Measurements from ENCODE around the gene STX1B.

The STX1B gene

GRCh38 chr16:31010585-31011325 lies at the start of gene STX1B:
Gene STX1B (minus strand): TSS chr16:31010638. CDS start chr16:31010396, 242 bp downstream.
- Histone ChIP-seq H3K79me2 (ENCODE audit: insufficient read depth, low read length) (no peaks in the 10 kb centered on the region), H3K9me3 (ENCODE audit: insufficient read depth, low read length) (no peaks in the 10 kb centered on the region), H3K36me3 (ENCODE audit: low read length) (no peaks in the 10 kb centered on the region), H3K9me2 (replicated peaks; ENCODE audit: insufficient read depth, low read length) (no peaks in the 10 kb centered on the region), H3K4me2 (ENCODE audit: low read depth, low read length, poor library complexity, severe bottlenecking) (no peak within 1 kb of the TSS), H3K27ac (ENCODE audit: low read depth, low read length) (no peak within 1 kb of the TSS), H3K4me3 (ENCODE audit: insufficient read depth, low read length, poor library complexity, severe bottlenecking) (no peak within 1 kb of the TSS), H4K20me1 (ENCODE audit: low read depth, low read length) (no peaks in the 10 kb centered on the region), H3K27me3 (ENCODE audit: low read length) (no peaks in the 10 kb centered on the region), H2AFZ (ENCODE audit: low read depth, low read length, severe bottlenecking) (no peak within 1 kb of the TSS), H3K9ac (ENCODE audit: low read length) (no peak within 1 kb of the TSS), H3F3A (ENCODE audit: insufficient read depth) (no peaks in the 10 kb centered on the region)
- TF ChIP-seq CTCF (IDR thresholded peaks at IDR 0.05; ENCODE audit: insufficient read depth, low read length, poor library complexity, severe bottlenecking): no peak
- no peak for TF ChIP-seq EZH2phosphoT487 (conservative IDR thresholded peaks at IDR 0.05; ENCODE audit: low read length)

- no peaks in the 10 kb centered on the region for H3K9me3 ChIP-seq (ENCODE audit: insufficient read depth, low read length)
- H3K4me2 ChIP-seq (ENCODE audit: low read depth, low read length, poor library complexity, severe bottlenecking): no peak overlapping the region
- no peak overlapping the region for H3K27ac ChIP-seq (ENCODE audit: low read depth, low read length)
- H4K20me1 ChIP-seq (ENCODE audit: low read depth, low read length): no peaks in the 10 kb centered on the region
- no peak overlapping the region for H3K9ac ChIP-seq (ENCODE audit: low read length)
- no peaks in the 10 kb centered on the region for H3K36me3 ChIP-seq (ENCODE audit: low read length)
- H3F3A ChIP-seq (ENCODE audit: insufficient read depth): 0 out of 2 replicates have a peak, but pooled peaks cover 3% of the 10 kb centered on the region
- no peak overlapping the region for H2AFZ ChIP-seq (ENCODE audit: low read depth, low read length, severe bottlenecking)
- no peaks in the 10 kb centered on the region for H3K79me2 ChIP-seq (ENCODE audit: insufficient read depth, low read length)
- H3K27me3 ChIP-seq (ENCODE audit: low read length): no peaks in the 10 kb centered on the region
- H3K4me3 ChIP-seq (ENCODE audit: insufficient read depth, low read length, poor library complexity, severe bottlenecking): no peak overlapping the region
- TF ChIP-seq EZH2phosphoT487 (conservative IDR thresholded peaks at IDR 0.05; ENCODE audit: low read length): no peak
- TF ChIP-seq CTCF (IDR thresholded peaks at IDR 0.05; ENCODE audit: insufficient read depth, low read length, poor library complexity, severe bottlenecking): no peak
- H3K9me2 ChIP-seq (replicated peaks; ENCODE audit: insufficient read depth, low read length): no peaks in the 10 kb centered on the region
Measured at GRCh38 chr16:31055613-31056012, 45.2 kb upstream of the STX1B start.

DNA sequence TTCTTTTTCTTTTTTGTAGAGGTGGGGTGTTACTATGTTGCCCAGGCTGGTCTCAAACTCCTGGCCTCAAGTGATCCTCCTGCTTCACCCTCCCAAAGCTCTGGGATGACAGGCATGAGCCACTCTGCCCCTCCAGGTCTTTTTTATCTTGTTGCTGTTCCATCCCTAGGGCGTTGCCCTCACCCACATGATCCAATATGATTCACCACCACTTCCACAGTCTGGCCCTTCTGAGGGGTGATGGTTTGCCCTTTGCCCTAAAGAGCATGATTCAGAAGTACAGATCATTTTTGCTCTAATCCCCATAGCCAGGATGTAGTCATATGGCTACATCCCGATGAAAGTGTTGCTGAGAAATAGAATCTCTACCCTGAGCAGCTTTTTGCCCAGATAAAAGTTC lies 41.7 kb upstream of the STX1B start:
- no peak overlapping the region for H3K4me2 ChIP-seq (ENCODE audit: low read depth, low read length, poor library complexity, severe bottlenecking)
- no peaks in the 10 kb centered on the region for H3K79me2 ChIP-seq (ENCODE audit: insufficient read depth, low read length)
- H2AFZ ChIP-seq (ENCODE audit: low read depth, low read length, severe bottlenecking): no peak overlapping the region
- no peak overlapping the region for H3K4me3 ChIP-seq (ENCODE audit: insufficient read depth, low read length, poor library complexity, severe bottlenecking)
- no peaks in the 10 kb centered on the region for H3K9me2 ChIP-seq (replicated peaks; ENCODE audit: insufficient read depth, low read length)
- H3K27ac ChIP-seq (ENCODE audit: low read depth, low read length): no peak overlapping the region
- H3K9ac ChIP-seq (ENCODE audit: low read length): no peak overlapping the region
- no peaks in the 10 kb centered on the region for H3K27me3 ChIP-seq (ENCODE audit: low read length)
- TF ChIP-seq CTCF (IDR thresholded peaks at IDR 0.05; ENCODE audit: insufficient read depth, low read length, poor library complexity, severe bottlenecking) (no peak), EZH2phosphoT487 (conservative IDR thresholded peaks at IDR 0.05; ENCODE audit: low read length) (no peak)
- no peaks in the 10 kb centered on the region for H3F3A ChIP-seq (ENCODE audit: insufficient read depth)
- no peaks in the 10 kb centered on the region for H4K20me1 ChIP-seq (ENCODE audit: low read depth, low read length)
- H3K9me3 ChIP-seq (ENCODE audit: insufficient read depth, low read length): no peaks in the 10 kb centered on the region
- H3K36me3 ChIP-seq (ENCODE audit: low read length): no peaks in the 10 kb centered on the region

Measured in SU-DHL-6 (cell line).